OCI-LY7 (cell line): ENCODE data around the gene LAMA2.

Experiments
- EZH2phosphoT487 ChIP-seq: fragments of 200-600 bp; sonication (generic); IDR thresholded peaks from 2 replicates; pipeline ENCODE4 v1.6.1; 2018; ENCODE audit warnings: low read depth, borderline replicate concordance, mild to moderate bottlenecking, mixed run types, antibody characterized with exemption, low read length, moderate library complexity, mixed read lengths
- TF ChIP-seq, protein P1 (sequence below): fragments of 200-600 bp; sonication (generic); conservative IDR thresholded peaks from 2 replicates; pipeline ENCODE4 v1.5.1; 2014; ENCODE audit warnings: mild to moderate bottlenecking, antibody characterized with exemption, low read length, moderate library complexity, mixed read lengths

DNA sequence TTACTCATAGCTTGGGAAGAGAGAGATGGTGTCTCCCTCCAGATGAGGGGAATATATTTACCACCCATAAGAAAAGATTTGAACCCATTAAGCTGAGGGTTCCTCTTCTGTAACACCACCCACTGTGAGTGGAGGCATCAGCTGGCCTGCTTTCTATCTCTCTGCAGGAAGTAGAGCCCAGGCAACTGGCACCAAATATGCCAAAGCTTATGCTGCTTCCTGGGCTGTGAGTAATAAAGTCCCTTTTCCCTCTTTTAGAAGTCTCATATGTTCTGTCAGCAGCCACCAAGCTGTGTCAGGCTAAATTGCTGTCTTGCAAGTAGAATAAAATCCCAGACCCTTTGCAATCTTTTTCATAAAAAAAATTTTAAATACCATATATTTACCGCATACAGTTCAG, 241.4 kb downstream of the LAMA2 start:
- TF ChIP-seq, protein P1, sequence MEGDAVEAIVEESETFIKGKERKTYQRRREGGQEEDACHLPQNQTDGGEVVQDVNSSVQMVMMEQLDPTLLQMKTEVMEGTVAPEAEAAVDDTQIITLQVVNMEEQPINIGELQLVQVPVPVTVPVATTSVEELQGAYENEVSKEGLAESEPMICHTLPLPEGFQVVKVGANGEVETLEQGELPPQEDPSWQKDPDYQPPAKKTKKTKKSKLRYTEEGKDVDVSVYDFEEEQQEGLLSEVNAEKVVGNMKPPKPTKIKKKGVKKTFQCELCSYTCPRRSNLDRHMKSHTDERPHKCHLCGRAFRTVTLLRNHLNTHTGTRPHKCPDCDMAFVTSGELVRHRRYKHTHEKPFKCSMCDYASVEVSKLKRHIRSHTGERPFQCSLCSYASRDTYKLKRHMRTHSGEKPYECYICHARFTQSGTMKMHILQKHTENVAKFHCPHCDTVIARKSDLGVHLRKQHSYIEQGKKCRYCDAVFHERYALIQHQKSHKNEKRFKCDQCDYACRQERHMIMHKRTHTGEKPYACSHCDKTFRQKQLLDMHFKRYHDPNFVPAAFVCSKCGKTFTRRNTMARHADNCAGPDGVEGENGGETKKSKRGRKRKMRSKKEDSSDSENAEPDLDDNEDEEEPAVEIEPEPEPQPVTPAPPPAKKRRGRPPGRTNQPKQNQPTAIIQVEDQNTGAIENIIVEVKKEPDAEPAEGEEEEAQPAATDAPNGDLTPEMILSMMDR, result no peak
- no peak for TF ChIP-seq EZH2phosphoT487
